Hematopoietic multipotent progenitor cell treated with erythropoietin and hydrocortisone succinate and interleukin-3 and kit ligand, for 8 days (in vitro differentiated cells): ENCODE data around the gene SATB1.

Experiments
- DNase-seq: peaks from one replicate; pipeline ENCODE4 v3.0.0-alpha.2; 2015

Gene SATB1

GRCh38 chr3:18396428-18396827 is 28.7 kb downstream of the SATB1 start:
- DNase-seq = no peak

- no peak for DNase-seq
Measured at GRCh38 chr3:18394384-18394995, 30.6 kb downstream of the SATB1 start.

- DNase-seq = peak; percentile 16
Measured at GRCh38 chr3:18393906-18394305, 31.2 kb downstream of the SATB1 start.

GRCh38 chr3:18390024-18390660 is 35.0 kb downstream of the SATB1 start:
- no peak for DNase-seq

DNA sequence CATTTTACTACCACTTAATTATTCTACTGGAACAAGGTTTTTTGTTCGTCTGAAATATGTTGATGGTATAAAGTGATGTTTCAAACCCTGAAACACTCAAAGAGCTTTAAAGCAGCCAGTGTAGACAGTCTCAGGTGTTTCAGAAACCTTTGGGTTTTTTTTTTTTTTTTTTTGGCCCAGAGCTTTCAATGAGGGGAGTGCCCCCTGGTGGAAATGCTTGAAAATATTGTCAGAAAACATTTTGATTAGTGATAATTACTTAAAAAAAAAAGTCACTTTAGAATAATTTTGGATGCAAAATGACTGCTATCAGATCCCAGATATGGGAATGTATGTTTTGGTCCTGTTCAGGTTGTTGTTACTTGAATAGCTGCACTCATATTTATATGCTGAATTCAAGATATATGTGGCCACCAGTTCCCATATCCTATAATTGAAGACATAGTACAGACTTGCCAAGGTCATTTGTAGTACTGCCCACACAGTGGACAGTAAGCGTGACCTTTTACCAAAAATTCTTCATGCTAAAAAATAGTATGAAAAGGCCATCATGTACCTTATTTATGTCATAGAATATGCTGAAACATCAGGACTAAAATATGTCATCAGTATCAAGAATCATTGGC is 35.9 kb downstream of the SATB1 start:
- peak; percentile 59 for DNase-seq

DNA sequence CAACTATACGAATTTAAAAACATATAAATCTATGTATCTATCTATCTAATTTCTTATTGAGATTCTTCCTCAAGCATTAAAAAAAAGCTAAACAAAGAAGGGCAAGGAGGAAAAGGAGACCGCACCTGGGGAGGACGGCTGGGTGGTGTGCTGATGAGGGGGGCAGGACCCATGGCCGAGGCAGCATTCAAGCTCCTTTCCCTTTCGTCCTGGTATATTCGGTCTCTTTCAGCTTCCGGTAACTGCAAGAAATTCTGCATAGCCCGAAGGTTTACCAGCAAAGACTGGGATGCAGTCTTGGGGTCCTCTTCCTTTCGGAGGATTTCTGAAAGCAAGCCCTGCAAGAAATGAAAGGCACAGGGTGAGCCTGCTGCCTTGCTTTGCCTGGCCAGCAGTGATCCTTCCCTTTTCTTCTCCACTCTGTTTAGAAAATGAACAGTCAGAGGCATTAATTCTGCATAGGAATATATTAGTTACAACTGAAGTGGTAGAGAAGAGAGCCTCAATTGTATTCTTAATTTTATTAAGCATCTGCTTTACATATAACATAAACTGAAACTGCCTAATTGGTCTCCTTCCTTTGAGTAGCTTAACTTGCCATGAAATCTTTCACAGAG is 38.8 kb downstream of the SATB1 start:
- DNase-seq = no peak

- DNase-seq = no peak
Measured at GRCh38 chr3:18385706-18386105, 39.4 kb downstream of the SATB1 start.

DNA sequence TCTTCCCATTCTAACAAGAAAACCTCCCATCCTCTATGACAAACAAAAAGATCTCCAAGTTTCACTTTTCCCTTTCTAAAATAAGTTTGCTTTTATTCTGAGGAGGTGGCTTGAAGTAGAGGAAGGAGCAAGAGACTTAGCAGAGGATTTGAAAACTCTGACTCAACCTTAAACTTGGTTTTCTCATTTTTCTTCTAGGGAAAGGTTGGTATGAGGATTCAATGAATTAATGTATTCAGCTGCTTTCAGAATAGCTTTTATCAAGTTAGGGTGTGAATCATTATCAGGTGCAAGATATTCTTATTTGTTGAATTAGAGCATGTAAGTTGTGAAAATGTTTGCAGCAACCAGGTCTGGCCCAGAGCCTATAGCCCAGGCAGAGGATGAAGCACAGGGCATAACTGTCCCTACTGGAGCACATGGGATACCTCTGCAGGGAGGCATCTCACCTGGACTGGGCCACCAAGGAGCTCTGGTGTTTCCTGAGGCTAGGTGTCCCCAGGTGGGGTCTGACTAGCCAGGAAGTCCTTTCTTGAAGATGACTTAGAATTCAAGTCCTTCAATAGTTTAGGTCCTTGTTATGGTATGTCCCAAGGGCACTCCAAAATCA is 42.3 kb downstream of the SATB1 start:
- DNase-seq = no peak

- DNase-seq = no peak
Measured at GRCh38 chr3:18379647-18380046, 45.5 kb downstream of the SATB1 start.

- no peak for DNase-seq
Measured at GRCh38 chr3:18378218-18378617, 46.9 kb downstream of the SATB1 start.

DNA sequence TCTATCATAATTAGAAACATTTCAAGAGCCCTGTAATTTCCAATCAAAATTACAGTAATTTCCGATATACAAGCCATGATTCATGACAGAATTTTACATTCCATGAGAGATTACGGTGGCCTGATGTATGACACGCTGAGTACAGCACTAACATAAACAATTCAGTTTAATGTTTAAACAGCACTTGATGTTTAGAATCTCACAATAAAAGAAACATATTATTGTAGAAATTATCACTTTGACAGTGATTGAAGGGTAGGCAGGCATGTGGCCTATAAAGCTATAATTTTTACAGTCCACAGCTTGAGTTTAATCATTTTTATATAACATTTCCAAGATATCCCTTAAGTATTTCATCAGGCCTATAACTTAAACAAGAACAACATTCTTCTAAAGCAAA is 48.5 kb downstream of the SATB1 start:
- no peak for DNase-seq

DNA sequence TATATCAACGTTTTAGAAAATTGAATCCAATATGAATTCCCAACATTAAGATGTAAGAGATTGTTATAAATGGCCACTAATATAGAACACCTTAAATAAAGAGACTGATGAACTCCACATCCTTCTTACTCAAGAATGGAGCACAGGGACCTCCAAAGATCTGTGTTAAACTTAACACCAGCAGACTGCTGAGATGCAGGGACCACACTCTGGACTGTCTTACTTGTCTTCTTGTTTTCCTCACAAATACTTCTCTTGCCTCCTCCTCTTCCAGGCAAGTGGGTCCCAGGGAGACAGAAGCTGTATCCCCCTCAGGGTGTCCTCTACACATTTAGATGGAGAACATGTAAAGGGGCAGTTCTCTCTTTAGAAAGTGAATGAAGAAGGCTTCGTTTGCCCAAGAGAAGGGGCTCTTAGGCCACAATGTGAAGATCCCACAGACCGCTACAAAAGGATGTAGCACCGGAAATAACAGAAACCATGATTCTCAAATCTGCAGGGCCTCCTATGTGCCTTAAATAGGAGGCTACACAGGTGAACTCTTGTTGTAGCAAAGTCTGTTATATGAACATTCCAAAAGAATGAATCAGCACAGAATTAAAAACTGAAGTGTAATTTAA is 52.2 kb downstream of the SATB1 start:
- no peak for DNase-seq

- DNase-seq = no peak
Measured at GRCh38 chr3:18370672-18371071, 54.5 kb downstream of the SATB1 start.

- DNase-seq = no peak
Measured at GRCh38 chr3:18369551-18370185, 55.5 kb downstream of the SATB1 start.

DNA sequence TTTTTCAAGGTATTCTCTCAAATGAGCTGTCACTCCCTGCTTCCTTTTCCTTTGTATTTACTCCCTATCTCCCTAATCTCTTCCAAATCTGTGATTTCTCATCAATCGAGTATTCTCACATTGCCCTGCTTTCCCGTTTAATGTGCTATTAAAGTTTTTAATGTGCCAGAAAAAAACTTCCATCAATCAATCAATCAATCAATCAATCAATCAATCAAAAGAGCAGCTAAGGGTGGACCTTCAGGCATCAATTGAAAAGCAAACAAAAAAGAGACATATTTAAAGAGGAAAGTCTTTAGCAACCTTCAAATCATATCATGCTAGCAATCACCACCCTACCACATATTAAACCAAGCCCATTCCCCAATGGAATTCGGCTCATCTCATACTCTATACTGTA is 58.9 kb downstream of the SATB1 start:
- no peak for DNase-seq

GRCh38 chr3:18363338-18363737 is 61.8 kb downstream of the SATB1 start:
- DNase-seq = no peak

DNA sequence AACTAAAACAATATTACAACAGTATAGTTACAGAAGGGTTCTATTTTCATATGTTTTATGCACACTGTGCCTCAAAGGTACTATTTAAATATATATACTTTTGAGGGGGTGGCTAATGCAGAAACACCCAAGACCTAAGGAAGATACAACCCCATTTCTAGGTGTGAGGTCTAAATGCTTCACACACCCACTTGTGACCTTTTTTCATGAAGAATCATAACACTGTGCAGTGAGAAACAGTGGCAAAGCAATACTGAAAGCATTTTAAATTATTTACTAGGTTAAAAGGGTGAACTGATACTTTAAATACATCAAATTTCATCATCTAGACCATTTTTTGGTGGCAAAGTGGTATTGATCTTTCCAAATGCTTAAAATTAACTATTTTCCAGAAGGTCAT is 67.4 kb downstream of the SATB1 start:
- no peak for DNase-seq

GRCh38 chr3:18355832-18356231 is 69.3 kb downstream of the SATB1 start:
- DNase-seq = no peak

- no peak for DNase-seq
Measured at GRCh38 chr3:18354701-18355100, 70.4 kb downstream of the SATB1 start.

DNA sequence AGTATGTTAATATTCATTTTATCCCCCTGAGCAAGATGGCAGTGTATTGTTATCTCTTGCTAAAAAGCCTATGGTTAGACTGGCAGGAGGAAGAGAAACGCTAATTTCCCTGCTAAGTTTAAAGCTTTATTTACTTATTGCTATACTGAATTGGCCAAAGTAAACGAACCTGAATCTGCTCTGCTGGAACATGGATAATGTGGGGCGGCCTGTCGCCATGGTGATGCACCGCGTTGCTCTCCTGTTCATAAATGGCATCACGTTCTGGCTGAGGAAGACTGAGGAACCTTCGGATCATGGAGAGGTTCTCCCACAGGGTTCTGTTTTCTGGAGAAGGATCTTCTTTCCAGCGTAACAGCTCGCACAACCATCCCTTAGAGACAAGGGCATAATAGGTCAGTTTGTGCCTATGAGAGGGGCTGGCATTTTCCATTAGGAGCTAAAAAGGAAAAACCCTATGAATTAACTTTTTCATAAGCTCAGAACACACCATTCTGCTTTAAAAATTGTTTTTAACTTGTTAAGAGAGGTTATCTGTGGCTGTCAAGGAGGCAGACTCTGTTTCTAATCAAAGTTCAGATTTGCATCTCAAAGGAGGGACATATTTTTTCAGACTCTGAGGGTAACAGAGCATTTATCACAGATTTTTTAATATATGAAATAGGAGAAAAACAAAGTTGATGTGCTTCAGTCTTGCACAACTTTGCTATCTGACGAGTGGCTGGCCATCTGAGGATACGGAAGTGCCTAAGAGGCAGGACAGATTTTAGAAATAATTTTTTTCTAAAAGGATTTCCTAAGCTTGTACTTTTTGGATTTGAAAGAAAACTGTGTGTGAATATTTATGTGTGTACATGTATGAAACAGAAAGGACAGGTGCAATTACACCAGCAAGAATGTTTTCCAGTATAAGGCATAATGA is 73.1 kb downstream of the SATB1 start:
- no peak for DNase-seq

DNA sequence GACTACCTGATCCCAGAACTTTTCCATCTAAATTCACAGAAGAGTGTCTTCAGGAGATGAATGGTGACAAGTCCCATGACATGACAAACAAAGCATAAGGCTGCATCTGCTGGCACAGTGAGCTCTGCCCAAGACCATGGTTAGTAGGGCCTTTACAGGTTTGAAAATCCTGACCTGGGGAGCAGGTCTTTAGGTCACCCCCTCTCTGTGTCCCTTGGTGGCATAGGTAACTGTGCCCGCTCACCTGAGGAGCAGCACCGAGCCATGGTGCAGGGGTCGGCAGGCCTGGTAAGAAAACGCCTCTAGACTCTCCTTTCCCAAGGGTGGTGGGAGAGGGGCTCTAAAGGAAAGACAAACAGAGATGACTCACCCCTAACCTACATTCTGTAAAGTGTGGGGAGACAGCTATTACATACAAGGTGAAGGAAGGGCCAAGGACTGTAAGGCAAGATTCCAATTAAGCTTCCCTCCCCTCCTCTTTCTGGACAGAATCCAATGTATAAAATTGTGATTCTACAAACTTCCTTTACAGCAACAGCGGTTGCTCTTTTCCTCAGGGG is 74.0 kb downstream of the SATB1 start:
- no peak for DNase-seq
